K562 (cell line): ENCODE data around the gene C6orf15. TPM values are rescaled to one million over a fixed set of nuclear protein-coding genes. Genes with fewer than 3 reads are reported as not detected.

Source experiments
- MTA3 ChIP-seq: fragments of 450-650 bp; formaldehyde crosslinking; IDR thresholded peaks from 2 replicates; pipeline ENCODE4 v1.6.1; 2017; ENCODE audit warnings: mild to moderate bottlenecking, borderline replicate concordance
- NCOR1 ChIP-seq: fragments of 450-650 bp; IDR thresholded peaks from 2 replicates; pipeline ENCODE4 v1.6.1; 2016; ENCODE audit warnings: mild to moderate bottlenecking, moderate library complexity
- RBBP5 ChIP-seq: fragments of 200-600 bp; sonication (generic); IDR thresholded peaks from 2 replicates; pipeline ENCODE4 v1.6.1; 2012; ENCODE audit warnings: borderline replicate concordance, mild to moderate bottlenecking, low read length, control low read depth, inconsistent platforms; ENCODE audit not compliant: insufficient read depth, poor library complexity, severe bottlenecking
- SP2 ChIP-seq: IDR thresholded peaks from 2 replicates; pipeline ENCODE4 v1.6.1; 2011; ENCODE audit warnings: mild to moderate bottlenecking, low read depth, low read length, moderate library complexity; ENCODE audit not compliant: poor library complexity, severe bottlenecking; ENCODE audit errors: extremely low read depth
- SRSF3 ChIP-seq: fragments of 200-400 bp; formaldehyde crosslinking; IDR thresholded peaks from 2 replicates; pipeline ENCODE4 v1.6.1; 2016; ENCODE audit warnings: mild to moderate bottlenecking, low read length, moderate library complexity; ENCODE audit not compliant: insufficient read depth
- TRIM24 ChIP-seq, 2 experiments: fragments of 450-650 bp; IDR thresholded peaks; 2 replicates each; pipeline ENCODE4 v1.6.1; 2016
- ZNF133 ChIP-seq: fragments of 250-450 bp; sonication (Bioruptor Pico); IDR thresholded peaks from 2 replicates; pipeline ENCODE4 v1.4.0; 2020; ENCODE audit warnings: mild to moderate bottlenecking
- ZNF23 ChIP-seq: fragments of 250-450 bp; sonication (Bioruptor Pico); IDR thresholded peaks from 2 replicates; pipeline ENCODE4 v1.4.0; 2020; ENCODE audit warnings: mild to moderate bottlenecking
- polyA plus RNA-seq, 8 experiments: library from polyadenylated mRNA; depleted of rRNA in 4 of 8; stranded (reverse) in 5 of 8; unstranded in 3 of 8; fragments of >200 nt; fragmentation: Nextera tagmentation in 2 of 8; fragmentation: Illumina TruSeq in 1 of 8; extraction: Ambion mirVana in 2 of 8; extraction: Trizol in 1 of 8; gene quantifications; 2 replicates each; pipeline versions ENCODE4 v1.2.1 to v1.2.3, GENCODE V29; 2011 to 2014; ENCODE audit warnings: inconsistent platforms in 1 of 8, missing spikeins in 1 of 8
- total RNA-seq, 7 experiments: library from RNA; depleted of rRNA in 6 of 7; stranded (reverse); fragments of >200 nt in 6 of 7; fragmentation: Illumina TruSeq in 2 of 7; extraction: Trizol in 2 of 7; gene quantifications; 2 replicates each; pipeline versions ENCODE4 v1.2.1 to v1.2.3, GENCODE V29; 2011 to 2021; ENCODE audit warnings: low replicate concordance in 1 of 7
- TF ChIP-seq, protein P1 (sequence below): fragments of 450-650 bp; IDR thresholded peaks from 2 replicates; pipeline ENCODE4 v1.7.0; 2016; ENCODE audit warnings: borderline replicate concordance
- TF ChIP-seq, protein P2 (sequence below): conservative IDR thresholded peaks from 2 replicates; pipeline ENCODE4 v1.6.1; 2011; ENCODE audit warnings: low read depth, mild to moderate bottlenecking, low read length; ENCODE audit not compliant: control insufficient read depth
- TF ChIP-seq, protein P3 (sequence below), 2 experiments: IDR thresholded peaks; 2 replicates each; pipeline ENCODE4 v1.6.1; 2012; ENCODE audit warnings: improper control_type of control experiment in 2 of 2, low read depth in 2 of 2, low read length in 2 of 2, borderline replicate concordance in 1 of 2
- TF ChIP-seq, protein P4 (sequence below): fragments of 200-800 bp; sonication (Bioruptor generic); IDR thresholded peaks from 2 replicates; pipeline ENCODE4 v1.6.1; 2016; ENCODE audit warnings: missing genetic modification characterization, missing compliant biosample characterization

The C6orf15 gene
- total and polyA plus RNA-seq, 9 of the 15 experiments (the other 6 are each of a cell fraction or from before 2014, with no cell fraction given): not detected

DNA sequence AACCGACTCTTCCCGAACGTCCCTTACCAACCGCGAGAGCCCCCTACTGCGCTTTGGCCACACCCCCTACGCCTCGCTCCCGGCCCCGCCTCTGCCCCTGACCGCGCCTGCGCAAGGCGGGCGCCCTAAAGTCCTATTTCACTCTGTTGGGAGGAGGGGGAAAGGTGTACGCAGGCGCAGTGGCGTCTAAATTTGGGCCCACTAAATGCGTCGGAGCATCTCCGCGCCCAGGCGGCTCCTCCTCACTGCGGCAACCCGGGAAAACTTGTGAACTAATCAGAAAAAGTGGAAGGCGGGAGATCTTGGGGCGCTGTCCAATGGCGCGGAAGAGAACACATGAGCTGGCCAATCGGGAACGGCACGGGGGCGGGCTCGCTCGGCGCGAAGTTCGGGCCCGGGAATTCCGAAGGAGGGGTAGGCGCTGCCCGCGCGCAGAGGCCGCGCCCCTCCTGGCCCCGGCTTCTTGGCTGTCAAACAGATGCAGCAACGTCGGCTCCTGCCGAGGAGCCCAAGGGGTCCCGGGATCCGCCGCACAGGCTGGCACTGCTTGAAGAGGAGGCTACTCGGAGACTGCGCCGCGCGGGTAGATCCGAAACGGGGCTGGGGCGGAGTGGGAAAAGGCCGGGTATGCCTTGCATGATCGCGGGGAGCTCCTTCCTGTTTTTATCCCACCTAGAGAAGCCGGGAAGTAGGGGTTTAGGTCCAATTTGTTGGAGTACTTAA lies 45.9 kb upstream of the C6orf15 start, which contains the start of gene TCF19 (continued):
- TF ChIP-seq, protein P1, sequence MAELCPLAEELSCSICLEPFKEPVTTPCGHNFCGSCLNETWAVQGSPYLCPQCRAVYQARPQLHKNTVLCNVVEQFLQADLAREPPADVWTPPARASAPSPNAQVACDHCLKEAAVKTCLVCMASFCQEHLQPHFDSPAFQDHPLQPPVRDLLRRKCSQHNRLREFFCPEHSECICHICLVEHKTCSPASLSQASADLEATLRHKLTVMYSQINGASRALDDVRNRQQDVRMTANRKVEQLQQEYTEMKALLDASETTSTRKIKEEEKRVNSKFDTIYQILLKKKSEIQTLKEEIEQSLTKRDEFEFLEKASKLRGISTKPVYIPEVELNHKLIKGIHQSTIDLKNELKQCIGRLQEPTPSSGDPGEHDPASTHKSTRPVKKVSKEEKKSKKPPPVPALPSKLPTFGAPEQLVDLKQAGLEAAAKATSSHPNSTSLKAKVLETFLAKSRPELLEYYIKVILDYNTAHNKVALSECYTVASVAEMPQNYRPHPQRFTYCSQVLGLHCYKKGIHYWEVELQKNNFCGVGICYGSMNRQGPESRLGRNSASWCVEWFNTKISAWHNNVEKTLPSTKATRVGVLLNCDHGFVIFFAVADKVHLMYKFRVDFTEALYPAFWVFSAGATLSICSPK: 0 out of 2 replicates have a peak, but pooled peaks have one; percentile 70
- TF ChIP-seq ZNF23 (no peak), MTA3 (peak; percentile 86; the same call in 1 of the 2 replicates), ZNF133 (CRISPR knock-in tag) (no peak), NCOR1 (no peak), SRSF3 (no peak), TRIM24 (IDR thresholded peaks at IDR 0.05) (peak in 1 of 2 experiments; percentile 19; a peak in 1 of 4 replicates), RBBP5 (peak; percentile 86), SP2 (peak; percentile 89)
- TF ChIP-seq, protein P2, sequence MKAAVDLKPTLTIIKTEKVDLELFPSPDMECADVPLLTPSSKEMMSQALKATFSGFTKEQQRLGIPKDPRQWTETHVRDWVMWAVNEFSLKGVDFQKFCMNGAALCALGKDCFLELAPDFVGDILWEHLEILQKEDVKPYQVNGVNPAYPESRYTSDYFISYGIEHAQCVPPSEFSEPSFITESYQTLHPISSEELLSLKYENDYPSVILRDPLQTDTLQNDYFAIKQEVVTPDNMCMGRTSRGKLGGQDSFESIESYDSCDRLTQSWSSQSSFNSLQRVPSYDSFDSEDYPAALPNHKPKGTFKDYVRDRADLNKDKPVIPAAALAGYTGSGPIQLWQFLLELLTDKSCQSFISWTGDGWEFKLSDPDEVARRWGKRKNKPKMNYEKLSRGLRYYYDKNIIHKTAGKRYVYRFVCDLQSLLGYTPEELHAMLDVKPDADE: peak; percentile 72; the same call in 1 of the 2 replicates
- TF ChIP-seq, protein P3, sequence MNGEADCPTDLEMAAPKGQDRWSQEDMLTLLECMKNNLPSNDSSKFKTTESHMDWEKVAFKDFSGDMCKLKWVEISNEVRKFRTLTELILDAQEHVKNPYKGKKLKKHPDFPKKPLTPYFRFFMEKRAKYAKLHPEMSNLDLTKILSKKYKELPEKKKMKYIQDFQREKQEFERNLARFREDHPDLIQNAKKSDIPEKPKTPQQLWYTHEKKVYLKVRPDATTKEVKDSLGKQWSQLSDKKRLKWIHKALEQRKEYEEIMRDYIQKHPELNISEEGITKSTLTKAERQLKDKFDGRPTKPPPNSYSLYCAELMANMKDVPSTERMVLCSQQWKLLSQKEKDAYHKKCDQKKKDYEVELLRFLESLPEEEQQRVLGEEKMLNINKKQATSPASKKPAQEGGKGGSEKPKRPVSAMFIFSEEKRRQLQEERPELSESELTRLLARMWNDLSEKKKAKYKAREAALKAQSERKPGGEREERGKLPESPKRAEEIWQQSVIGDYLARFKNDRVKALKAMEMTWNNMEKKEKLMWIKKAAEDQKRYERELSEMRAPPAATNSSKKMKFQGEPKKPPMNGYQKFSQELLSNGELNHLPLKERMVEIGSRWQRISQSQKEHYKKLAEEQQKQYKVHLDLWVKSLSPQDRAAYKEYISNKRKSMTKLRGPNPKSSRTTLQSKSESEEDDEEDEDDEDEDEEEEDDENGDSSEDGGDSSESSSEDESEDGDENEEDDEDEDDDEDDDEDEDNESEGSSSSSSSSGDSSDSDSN (IDR thresholded peaks at IDR 0.05; ENCODE audit: borderline replicate concordance in 1 of 2, low read depth in 2 of 2, low read length in 2 of 2): peak in 1 of 2 experiments; percentile 12; a peak in 2 of 4 replicates
- TF ChIP-seq, protein P4, sequence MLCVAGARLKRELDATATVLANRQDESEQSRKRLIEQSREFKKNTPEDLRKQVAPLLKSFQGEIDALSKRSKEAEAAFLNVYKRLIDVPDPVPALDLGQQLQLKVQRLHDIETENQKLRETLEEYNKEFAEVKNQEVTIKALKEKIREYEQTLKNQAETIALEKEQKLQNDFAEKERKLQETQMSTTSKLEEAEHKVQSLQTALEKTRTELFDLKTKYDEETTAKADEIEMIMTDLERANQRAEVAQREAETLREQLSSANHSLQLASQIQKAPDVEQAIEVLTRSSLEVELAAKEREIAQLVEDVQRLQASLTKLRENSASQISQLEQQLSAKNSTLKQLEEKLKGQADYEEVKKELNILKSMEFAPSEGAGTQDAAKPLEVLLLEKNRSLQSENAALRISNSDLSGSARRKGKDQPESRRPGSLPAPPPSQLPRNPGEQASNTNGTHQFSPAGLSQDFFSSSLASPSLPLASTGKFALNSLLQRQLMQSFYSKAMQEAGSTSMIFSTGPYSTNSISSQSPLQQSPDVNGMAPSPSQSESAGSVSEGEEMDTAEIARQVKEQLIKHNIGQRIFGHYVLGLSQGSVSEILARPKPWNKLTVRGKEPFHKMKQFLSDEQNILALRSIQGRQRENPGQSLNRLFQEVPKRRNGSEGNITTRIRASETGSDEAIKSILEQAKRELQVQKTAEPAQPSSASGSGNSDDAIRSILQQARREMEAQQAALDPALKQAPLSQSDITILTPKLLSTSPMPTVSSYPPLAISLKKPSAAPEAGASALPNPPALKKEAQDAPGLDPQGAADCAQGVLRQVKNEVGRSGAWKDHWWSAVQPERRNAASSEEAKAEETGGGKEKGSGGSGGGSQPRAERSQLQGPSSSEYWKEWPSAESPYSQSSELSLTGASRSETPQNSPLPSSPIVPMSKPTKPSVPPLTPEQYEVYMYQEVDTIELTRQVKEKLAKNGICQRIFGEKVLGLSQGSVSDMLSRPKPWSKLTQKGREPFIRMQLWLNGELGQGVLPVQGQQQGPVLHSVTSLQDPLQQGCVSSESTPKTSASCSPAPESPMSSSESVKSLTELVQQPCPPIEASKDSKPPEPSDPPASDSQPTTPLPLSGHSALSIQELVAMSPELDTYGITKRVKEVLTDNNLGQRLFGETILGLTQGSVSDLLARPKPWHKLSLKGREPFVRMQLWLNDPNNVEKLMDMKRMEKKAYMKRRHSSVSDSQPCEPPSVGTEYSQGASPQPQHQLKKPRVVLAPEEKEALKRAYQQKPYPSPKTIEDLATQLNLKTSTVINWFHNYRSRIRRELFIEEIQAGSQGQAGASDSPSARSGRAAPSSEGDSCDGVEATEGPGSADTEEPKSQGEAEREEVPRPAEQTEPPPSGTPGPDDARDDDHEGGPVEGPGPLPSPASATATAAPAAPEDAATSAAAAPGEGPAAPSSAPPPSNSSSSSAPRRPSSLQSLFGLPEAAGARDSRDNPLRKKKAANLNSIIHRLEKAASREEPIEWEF: no peak
